GM21717 (cell line): ENCODE results near the gene ATP6V1F.

Source experiments
- ATAC-seq: cut with Tn5 transposase; IDR thresholded peaks from one replicate; pipeline ENCODE4 v1.9.1; 2021; ENCODE audit warnings: mild to moderate bottlenecking, moderate library complexity; ENCODE audit not compliant: unreplicated experiment

Gene ATP6V1F, protein sequence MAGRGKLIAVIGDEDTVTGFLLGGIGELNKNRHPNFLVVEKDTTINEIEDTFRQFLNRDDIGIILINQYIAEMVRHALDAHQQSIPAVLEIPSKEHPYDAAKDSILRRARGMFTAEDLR

GRCh38 chr7:128862571-128863432 is at the start of gene ATP6V1F:
TSS of gene ATP6V1F (plus strand) at chr7:128862856. CDS start at chr7:128862905, 49 bp downstream.
- ATAC-seq, result peak; percentile 80

DNA sequence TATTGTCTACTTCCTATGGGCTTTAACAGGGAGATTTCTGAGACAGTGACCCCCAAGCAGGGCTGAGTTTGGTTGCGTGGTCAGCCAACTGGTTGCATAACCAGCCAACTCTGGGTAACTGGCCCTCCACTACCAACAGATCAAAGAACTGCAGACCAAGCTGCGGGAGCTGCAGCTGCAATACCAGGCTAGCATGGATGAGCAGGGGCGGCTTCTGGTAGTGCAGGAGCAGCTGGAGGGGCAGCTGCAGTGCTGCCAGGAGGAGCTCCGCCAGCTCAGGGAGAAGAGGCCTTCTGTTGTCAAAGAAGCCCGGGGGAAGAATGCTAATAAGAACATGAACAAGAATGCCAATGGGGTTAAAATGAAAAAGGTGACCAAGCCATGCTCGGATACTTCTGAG is 48.2 kb upstream of the ATP6V1F start:
- ATAC-seq, result no peak

GRCh38 chr7:128815289-128815942 is 47.2 kb upstream of the ATP6V1F start:
- no peak for ATAC-seq

DNA sequence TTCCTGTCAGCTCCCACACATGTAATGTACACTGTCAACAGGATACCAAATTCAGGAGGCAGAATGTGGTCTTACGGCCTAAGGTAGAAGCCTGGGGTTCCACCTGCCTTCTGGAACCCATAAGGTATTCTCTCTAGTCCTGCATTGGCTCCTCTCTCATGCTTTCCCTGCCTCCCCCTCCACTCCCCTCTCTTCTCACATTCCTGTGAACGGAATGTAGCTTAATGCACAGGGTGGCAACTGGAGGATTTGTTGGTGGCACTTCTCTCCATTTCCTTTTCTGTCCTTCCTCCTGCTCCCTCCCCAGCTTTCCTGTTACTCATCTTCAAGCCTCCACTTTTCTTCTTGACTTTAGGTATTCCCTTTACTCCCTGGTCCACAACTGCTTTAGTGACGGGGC is 44.0 kb upstream of the ATP6V1F start:
- ATAC-seq, result no peak

- no peak for ATAC-seq
Observed at GRCh38 chr7:128821724-128822123, 40.9 kb upstream of the ATP6V1F start.

DNA sequence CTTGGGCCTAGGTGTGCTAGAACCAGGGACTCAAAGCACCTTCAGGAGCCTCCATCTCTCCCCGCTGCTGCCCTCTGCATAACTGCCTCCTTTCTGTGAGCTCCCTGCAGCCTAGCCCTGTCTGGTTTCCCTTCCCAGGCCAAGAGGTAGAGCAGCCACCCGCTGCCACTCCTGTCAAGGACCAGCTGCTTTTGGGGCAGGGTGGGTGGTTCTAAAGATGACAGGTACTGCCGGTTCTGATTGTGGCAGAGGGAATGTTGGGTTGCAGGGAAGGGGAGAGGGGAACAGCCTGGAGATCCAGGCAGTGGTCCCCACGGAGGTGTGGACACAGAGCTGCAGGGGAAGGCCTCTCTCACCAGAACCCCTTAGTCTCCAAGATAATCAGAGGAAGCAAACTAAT is 36.1 kb upstream of the ATP6V1F start:
- ATAC-seq, result no peak

GRCh38 chr7:128826916-128827247 is 35.8 kb upstream of the ATP6V1F start:
- no peak for ATAC-seq

GRCh38 chr7:128827248-128827958 is 35.3 kb upstream of the ATP6V1F start:
- no peak for ATAC-seq

DNA sequence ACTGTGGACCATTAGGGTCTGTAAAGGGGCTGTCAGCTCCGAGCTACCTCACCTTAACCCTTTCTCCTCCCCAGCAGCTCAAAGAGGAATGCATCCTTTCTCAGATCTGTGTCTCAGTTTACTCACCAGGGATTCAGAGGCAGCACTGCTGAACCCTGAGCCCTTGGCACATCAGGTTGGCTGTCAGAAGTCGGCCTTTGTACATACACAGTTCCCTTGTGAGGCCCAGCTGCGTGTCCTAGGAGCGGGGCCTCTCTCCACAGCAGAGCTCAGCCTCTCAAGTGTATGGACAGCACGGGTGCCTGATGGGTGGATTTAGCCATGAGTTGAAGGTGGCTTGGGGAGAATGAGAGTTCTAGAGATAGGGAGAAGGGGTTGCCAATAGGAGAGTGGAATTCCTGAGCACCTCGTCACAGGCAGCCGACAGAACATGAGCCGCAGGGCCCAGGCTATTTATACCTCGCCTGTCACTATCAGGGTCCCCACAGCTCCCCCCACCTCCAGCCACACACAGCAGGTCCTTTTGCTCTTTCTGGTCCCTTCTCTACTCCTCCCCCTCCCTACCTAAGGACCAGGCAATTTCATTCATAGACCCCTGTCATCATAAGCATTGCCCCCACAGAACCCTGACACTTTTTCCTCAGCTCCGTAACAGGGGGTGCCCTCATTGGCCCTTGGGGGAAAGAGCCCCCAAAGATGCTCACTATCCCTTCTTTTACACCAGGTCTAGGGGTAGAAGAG is 34.5 kb upstream of the ATP6V1F start:
- no peak for ATAC-seq

GRCh38 chr7:128829391-128830166 is 33.1 kb upstream of the ATP6V1F start:
- ATAC-seq, result no peak

DNA sequence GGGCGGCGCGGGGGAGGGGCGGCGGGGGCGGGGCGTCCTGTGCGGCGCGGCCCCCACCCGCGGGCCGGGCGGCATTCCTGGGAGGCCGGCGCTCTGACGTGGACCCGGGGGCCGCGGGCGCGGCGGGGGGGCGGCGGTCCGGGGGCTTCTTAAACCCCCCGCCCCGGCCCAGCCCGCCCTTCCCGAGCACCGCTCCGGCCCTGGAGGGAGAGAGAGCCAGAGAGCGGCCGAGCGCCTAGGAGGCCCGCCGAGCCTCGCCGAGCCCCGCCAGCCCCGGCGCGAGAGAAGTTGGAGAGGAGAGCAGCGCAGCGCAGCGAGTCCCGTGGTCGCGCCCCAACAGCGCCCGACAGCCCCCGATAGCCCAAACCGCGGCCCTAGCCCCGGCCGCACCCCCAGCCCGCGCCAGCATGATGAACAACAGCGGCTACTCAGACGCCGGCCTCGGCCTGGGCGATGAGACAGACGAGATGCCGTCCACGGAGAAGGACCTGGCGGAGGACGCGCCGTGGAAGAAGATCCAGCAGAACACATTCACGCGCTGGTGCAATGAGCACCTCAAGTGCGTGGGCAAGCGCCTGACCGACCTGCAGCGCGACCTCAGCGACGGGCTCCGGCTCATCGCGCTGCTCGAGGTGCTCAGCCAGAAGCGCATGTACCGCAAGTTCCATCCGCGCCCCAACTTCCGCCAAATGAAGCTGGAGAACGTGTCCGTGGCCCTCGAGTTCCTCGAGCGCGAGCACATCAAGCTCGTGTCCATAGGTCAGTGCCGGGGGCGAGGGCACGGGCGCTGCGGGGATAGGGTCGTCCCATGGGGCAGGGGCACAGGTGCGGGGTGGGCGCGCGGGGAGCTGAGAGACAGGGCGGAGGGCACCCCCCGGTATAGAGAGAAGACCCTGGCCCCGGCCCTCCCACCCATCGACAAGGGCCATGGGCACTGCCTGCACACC is 32.2 kb upstream of the ATP6V1F start, which contains the start of gene FLNC:
TSS of gene FLNC (plus strand) at position 176 of the 947 bp plus-strand sequence. CDS start at position 408, 232 bp downstream.
- ATAC-seq, result no peak

DNA sequence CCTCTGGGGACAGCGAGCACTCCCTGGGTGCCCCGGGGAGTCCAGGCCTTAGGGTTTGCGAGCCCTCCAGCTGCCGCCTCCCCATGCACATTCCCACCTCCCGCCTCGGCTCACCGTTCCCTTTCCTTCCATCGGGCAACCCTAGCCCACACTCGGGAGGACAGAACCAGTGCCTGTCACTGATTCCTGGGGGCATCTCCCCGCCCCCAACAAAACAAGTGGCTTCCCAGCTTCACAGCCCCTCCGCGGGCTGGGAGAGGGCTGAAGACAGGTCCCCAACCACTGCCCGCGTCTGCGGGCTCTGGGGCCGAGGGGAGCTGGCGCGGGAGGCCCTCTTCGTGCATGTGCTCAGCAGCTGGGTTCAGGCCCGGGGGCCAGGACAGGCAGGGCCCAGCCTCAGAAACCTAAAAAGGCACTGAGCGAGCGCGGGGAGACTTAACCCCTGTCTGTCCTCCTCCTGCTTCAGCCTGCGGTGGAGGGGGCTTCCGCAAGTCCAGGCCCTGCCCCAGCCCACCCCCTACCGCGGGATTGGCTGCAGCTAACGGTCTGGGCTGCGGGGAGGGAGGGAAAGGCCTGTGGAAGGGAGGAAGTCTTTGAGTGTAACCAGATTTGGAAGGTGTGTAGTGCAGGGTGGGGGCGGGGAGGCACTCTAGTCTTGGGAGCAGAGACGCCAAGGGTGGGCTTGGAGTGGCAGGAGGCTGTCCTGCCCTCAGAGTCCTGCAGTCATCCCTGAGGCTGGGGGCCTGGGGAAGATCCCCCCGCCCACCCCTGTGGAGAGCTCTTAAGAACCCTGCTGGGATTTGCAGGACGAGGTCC is 31.3 kb upstream of the ATP6V1F start:
- ATAC-seq, result no peak

GRCh38 chr7:128831994-128832879 is 30.4 kb upstream of the ATP6V1F start:
- ATAC-seq, result no peak

GRCh38 chr7:128832880-128833147 is 29.8 kb upstream of the ATP6V1F start:
- no peak for ATAC-seq

GRCh38 chr7:128833148-128833945 is 29.3 kb upstream of the ATP6V1F start:
- ATAC-seq, result no peak

- no peak for ATAC-seq
Observed at GRCh38 chr7:128833946-128834325, 28.7 kb upstream of the ATP6V1F start.
